22Rv1 (cell line): ENCODE data around the gene ZNF235.

ENCODE experiments used
- CTCF ChIP-seq: fragments of 450-650 bp; IDR thresholded peaks from 2 replicates; pipeline ENCODE4 v1.5.1; 2017; ENCODE audit warnings: mild to moderate bottlenecking
- ZFX ChIP-seq: fragments of 450-650 bp; IDR thresholded peaks from 2 replicates; pipeline ENCODE4 v1.6.1; 2017; ENCODE audit warnings: antibody characterized with exemption, borderline replicate concordance

GRCh38 chr19:44258136-44258535 is 46.7 kb downstream of the ZNF235 start:
- no peak for TF ChIP-seq CTCF
- TF ChIP-seq ZFX: no peak
